K562 (cell line): ENCODE data around the gene ZNF213. TPM values are rescaled to one million over a fixed set of nuclear protein-coding genes. Genes with fewer than 3 reads are reported as not detected.
A peak's percentile ranks its signal among the peaks of the same experiment; 100 is the strongest.

Experiments
- CLOCK ChIP-seq: fragments of 250-450 bp; sonication (Bioruptor Pico); IDR thresholded peaks from 2 replicates; pipeline ENCODE4 v1.4.0; 2020; ENCODE audit warnings: mild to moderate bottlenecking, moderate library complexity, borderline replicate concordance
- EP400 ChIP-seq: fragments of 450-650 bp; IDR thresholded peaks from 2 replicates; pipeline ENCODE4 v1.6.1; 2017; ENCODE audit warnings: antibody characterized with exemption, mild to moderate bottlenecking, moderate library complexity
- FOXA3 ChIP-seq, 2 experiments: fragments of 450-650 bp in 1 of 2; sonication (generic) in 1 of 2; formaldehyde crosslinking; IDR thresholded peaks in 1 of 2; conservative IDR thresholded peaks in 1 of 2; 2 replicates each; pipeline versions ENCODE4 v1.4.0 to v1.8.0; 2020 to 2022; ENCODE audit warnings: mild to moderate bottlenecking in 2 of 2, missing genetic modification reagents in 1 of 2
- FOXK2 ChIP-seq, 2 experiments: fragments of 450-650 bp; IDR thresholded peaks in 1 of 2; conservative IDR thresholded peaks in 1 of 2; 2 replicates each; pipeline ENCODE4 v1.6.1; 2016; ENCODE audit warnings: low read depth in 2 of 2, mild to moderate bottlenecking in 1 of 2
- HDAC8 ChIP-seq: fragments of 450-650 bp; IDR thresholded peaks from 2 replicates; pipeline ENCODE4 v1.6.1; 2016; ENCODE audit warnings: mild to moderate bottlenecking, missing genetic modification characterization, moderate library complexity, missing compliant biosample characterization
- NR3C1 ChIP-seq: sonication (generic); formaldehyde crosslinking; IDR thresholded peaks from 2 replicates; pipeline ENCODE4 v1.8.1; 2022; ENCODE audit warnings: missing genetic modification reagents
- POLR3G ChIP-seq: IDR thresholded peaks from 2 replicates; pipeline ENCODE4 v1.6.1; 2011; ENCODE audit not compliant: insufficient read length, insufficient replicate concordance; ENCODE audit errors: extremely low read depth
- RBBP5 ChIP-seq: fragments of 200-600 bp; sonication (generic); IDR thresholded peaks from 2 replicates; pipeline ENCODE4 v1.6.1; 2012; ENCODE audit warnings: borderline replicate concordance, mild to moderate bottlenecking, low read length, control low read depth, inconsistent platforms; ENCODE audit not compliant: insufficient read depth, poor library complexity, severe bottlenecking
- ZNF354B ChIP-seq: fragments of 250-450 bp; sonication (Bioruptor Pico); IDR thresholded peaks from 2 replicates; pipeline ENCODE4 v1.4.0; 2020
- ZNF830 ChIP-seq: fragments of 250-450 bp; sonication (Bioruptor Pico); IDR thresholded peaks from 2 replicates; pipeline ENCODE4 v1.5.0; 2021; ENCODE audit warnings: mild to moderate bottlenecking
- polyA plus RNA-seq, 8 experiments: library from polyadenylated mRNA; depleted of rRNA in 4 of 8; stranded (reverse) in 5 of 8; unstranded in 3 of 8; fragments of >200 nt; fragmentation: Nextera tagmentation in 2 of 8; fragmentation: Illumina TruSeq in 1 of 8; extraction: Ambion mirVana in 2 of 8; extraction: Trizol in 1 of 8; gene quantifications; 2 replicates each; pipeline versions ENCODE4 v1.2.1 to v1.2.3, GENCODE V29; 2011 to 2014; ENCODE audit warnings: inconsistent platforms in 1 of 8, missing spikeins in 1 of 8
- total RNA-seq, 7 experiments: library from RNA; depleted of rRNA in 6 of 7; stranded (reverse); fragments of >200 nt in 6 of 7; fragmentation: Illumina TruSeq in 2 of 7; extraction: Trizol in 2 of 7; gene quantifications; 2 replicates each; pipeline versions ENCODE4 v1.2.1 to v1.2.3, GENCODE V29; 2011 to 2021; ENCODE audit warnings: low replicate concordance in 1 of 7
- TF ChIP-seq, protein P1 (sequence below): fragments of 250-450 bp; sonication (Bioruptor Pico); IDR thresholded peaks from 2 replicates; pipeline ENCODE4 v1.9.0; 2021; ENCODE audit warnings: mild to moderate bottlenecking, inconsistent platforms
- TF ChIP-seq, protein P2 (sequence below): sonication (generic); formaldehyde crosslinking; IDR thresholded peaks from 2 replicates; pipeline ENCODE4 v1.9.0; 2022; ENCODE audit warnings: mild to moderate bottlenecking, missing genetic modification reagents
- TF ChIP-seq, protein P3 (sequence below): conservative IDR thresholded peaks from 2 replicates; pipeline ENCODE4 v1.6.1; 2011; ENCODE audit warnings: low read depth, mild to moderate bottlenecking, low read length; ENCODE audit not compliant: control insufficient read depth
- TF ChIP-seq, protein P4 (sequence below): IDR thresholded peaks from 2 replicates; pipeline ENCODE4 v1.6.1; 2014; ENCODE audit warnings: antibody characterized with exemption

Gene ZNF213
- total and polyA plus RNA-seq, 9 of the 15 experiments (the other 6 are each of a cell fraction or from before 2014, with no cell fraction given), result 0.49 to 10.0 (median 1.8) TPM

DNA sequence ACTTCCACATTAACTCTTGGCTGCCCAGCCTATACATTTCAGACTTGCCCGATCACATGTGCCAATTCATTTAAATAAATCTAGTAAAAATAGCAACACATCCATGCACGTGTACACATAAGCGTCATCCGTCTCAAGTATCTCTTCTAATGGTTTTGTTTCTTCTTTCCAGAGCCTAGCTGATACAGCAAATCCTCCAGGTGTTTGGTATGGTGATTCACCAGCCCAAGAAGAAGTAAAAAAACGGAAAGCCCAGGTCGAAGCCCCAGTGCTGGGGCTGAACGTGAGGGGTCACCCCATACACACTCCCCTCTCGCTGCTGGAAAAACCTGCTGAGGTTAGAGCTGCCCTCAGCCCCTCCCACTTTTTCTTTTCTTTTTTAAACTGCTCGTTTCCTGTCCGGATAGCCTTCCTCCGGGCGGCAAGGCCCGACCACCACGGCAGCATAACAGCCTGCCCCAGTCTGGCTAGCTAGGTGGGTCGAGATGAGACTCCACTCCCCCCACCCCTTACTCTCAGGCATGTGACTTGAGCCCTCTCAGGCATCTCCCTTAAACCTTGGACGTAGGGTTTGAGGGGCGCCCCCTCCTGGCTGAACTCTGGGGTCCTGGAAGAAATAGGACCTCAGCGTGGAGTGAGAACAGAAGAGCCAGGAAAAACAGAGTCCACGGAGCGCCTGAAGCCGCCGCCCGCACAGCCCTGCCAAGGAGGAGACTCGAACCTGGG lies 39.2 kb downstream of the ZNF213 start (continued):
- TF ChIP-seq, protein P1, sequence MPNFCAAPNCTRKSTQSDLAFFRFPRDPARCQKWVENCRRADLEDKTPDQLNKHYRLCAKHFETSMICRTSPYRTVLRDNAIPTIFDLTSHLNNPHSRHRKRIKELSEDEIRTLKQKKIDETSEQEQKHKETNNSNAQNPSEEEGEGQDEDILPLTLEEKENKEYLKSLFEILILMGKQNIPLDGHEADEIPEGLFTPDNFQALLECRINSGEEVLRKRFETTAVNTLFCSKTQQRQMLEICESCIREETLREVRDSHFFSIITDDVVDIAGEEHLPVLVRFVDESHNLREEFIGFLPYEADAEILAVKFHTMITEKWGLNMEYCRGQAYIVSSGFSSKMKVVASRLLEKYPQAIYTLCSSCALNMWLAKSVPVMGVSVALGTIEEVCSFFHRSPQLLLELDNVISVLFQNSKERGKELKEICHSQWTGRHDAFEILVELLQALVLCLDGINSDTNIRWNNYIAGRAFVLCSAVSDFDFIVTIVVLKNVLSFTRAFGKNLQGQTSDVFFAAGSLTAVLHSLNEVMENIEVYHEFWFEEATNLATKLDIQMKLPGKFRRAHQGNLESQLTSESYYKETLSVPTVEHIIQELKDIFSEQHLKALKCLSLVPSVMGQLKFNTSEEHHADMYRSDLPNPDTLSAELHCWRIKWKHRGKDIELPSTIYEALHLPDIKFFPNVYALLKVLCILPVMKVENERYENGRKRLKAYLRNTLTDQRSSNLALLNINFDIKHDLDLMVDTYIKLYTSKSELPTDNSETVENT (CRISPR knock-in tag), result no peak
- TF ChIP-seq POLR3G, result no peak
- 0 out of 4 replicates have a peak, but pooled peaks of 1 of the 2 experiments have one; percentile 51 for TF ChIP-seq FOXA3 (CRISPR knock-in tag; conservative IDR thresholded peaks at IDR 0.05 in 1 of 2, IDR thresholded peaks at IDR 0.05 in 1 of 2)
- TF ChIP-seq, protein P2, sequence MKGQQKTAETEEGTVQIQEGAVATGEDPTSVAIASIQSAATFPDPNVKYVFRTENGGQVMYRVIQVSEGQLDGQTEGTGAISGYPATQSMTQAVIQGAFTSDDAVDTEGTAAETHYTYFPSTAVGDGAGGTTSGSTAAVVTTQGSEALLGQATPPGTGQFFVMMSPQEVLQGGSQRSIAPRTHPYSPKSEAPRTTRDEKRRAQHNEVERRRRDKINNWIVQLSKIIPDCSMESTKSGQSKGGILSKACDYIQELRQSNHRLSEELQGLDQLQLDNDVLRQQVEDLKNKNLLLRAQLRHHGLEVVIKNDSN, result peak; percentile 69
- no peak for TF ChIP-seq NR3C1
- TF ChIP-seq HDAC8 (tag), result no peak
- no peak for TF ChIP-seq RBBP5
- 0 out of 4 replicates have a peak, but pooled peaks of 1 of the 2 experiments have one; percentile 11 for TF ChIP-seq FOXK2 (conservative IDR thresholded peaks at IDR 0.05 in 1 of 2, IDR thresholded peaks at IDR 0.05 in 1 of 2; ENCODE audit: low read depth in 2 of 2)
- TF ChIP-seq, protein P3, sequence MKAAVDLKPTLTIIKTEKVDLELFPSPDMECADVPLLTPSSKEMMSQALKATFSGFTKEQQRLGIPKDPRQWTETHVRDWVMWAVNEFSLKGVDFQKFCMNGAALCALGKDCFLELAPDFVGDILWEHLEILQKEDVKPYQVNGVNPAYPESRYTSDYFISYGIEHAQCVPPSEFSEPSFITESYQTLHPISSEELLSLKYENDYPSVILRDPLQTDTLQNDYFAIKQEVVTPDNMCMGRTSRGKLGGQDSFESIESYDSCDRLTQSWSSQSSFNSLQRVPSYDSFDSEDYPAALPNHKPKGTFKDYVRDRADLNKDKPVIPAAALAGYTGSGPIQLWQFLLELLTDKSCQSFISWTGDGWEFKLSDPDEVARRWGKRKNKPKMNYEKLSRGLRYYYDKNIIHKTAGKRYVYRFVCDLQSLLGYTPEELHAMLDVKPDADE, result no peak
- no peak for TF ChIP-seq ZNF354B (CRISPR knock-in tag)
- TF ChIP-seq ZNF830 (CRISPR knock-in tag), result no peak
- no peak for TF ChIP-seq EP400
- no peak for TF ChIP-seq CLOCK
- TF ChIP-seq, protein P4, sequence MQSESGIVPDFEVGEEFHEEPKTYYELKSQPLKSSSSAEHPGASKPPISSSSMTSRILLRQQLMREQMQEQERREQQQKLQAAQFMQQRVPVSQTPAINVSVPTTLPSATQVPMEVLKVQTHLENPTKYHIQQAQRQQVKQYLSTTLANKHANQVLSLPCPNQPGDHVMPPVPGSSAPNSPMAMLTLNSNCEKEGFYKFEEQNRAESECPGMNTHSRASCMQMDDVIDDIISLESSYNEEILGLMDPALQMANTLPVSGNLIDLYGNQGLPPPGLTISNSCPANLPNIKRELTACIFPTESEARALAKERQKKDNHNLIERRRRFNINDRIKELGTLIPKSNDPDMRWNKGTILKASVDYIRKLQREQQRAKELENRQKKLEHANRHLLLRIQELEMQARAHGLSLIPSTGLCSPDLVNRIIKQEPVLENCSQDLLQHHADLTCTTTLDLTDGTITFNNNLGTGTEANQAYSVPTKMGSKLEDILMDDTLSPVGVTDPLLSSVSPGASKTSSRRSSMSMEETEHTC, result peak; percentile 46; the same call in 1 of the 2 replicates
